ENCODE results near the gene MFRP.

- TF ChIP-seq CTCF (IDR thresholded peaks at IDR 0.05; ENCODE audit: low read depth, low read length) = no peak
- TF ChIP-seq MYC (IDR thresholded peaks at IDR 0.05; ENCODE audit: low read depth, low read length) = no peak
Observed at GRCh38 chr11:119345685-119346084, 820 bp downstream of the MFRP start.

Data from NB4 (cell line).